Kidney epithelial cell (primary cell): ENCODE measurements around the gene TNNT2. TPM values are rescaled to one million over a fixed set of nuclear protein-coding genes. Genes with fewer than 3 reads are reported as not detected.

ENCODE experiments used
- DNase-seq: peaks from one replicate; pipeline ENCODE4 v3.0.0-alpha.2; 2010; ENCODE audit warnings: low read depth
- H3K27me3 ChIP-seq: 2 replicates; pipeline ENCODE4 v1.6.0; 2011; ENCODE audit warnings: low read length; ENCODE audit not compliant: control insufficient read depth, insufficient read depth
- H3K36me3 ChIP-seq: 2 replicates; pipeline ENCODE4 v1.5.1; 2011; ENCODE audit warnings: low read length; ENCODE audit not compliant: control insufficient read depth, insufficient read depth
- H3K4me3 ChIP-seq: 2 replicates; pipeline ENCODE4 v1.5.1; 2011; ENCODE audit warnings: low read depth, mild to moderate bottlenecking, control low read depth, low read length
- total RNA-seq: library from RNA; depleted of rRNA; stranded (reverse); fragments of >200 nt; gene quantifications from 2 replicates; pipeline ENCODE4 v1.2.3, GENCODE V29; 2015
- TF ChIP-seq, protein P1 (sequence below): IDR thresholded peaks from 2 replicates; pipeline ENCODE4 v1.5.1; 2011; ENCODE audit warnings: mild to moderate bottlenecking, moderate library complexity, low read length, control low read depth, inconsistent platforms; ENCODE audit not compliant: insufficient read depth, poor library complexity, severe bottlenecking

The TNNT2 gene
- total RNA-seq, 1 donor from 2014 or later, result 0.08 TPM

DNA sequence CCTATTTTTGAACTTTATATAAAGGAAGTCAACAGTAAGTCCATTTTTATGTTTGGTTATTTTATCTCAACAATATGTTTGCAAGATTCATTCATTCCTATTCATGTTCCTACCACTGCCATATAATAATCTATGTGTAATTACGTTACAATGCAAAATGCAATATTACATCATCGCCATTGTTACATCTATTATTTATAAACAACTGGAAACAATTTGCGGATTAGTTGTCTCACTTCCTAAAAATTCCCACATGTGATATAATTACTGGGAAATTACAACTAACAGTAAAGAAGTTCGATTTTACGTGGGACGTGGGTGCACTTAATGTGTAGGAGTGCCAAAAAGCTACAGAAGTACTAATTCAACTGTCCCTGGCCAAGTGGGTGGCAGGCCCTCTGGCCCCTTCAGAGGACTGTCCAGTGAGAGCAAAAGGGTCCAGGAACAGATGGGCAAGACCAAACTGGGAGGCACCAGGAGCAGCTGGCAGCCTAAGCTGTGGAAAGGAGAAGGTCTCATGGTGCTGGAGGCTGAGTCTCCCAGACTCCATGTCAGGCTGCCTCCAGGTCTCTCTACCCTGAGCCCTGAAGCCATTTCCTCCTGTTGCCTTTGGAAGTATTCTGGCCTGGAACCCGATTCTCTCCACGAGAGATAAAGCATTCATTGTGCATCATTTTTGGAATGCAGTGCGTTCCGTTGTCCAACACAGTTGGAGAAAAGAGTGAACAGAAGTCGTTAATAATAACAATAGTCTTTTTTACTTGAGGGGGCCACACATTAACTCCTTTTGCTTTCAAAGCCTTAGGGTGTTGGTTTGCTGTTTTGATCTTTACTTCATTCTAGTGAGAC is 42.9 kb downstream of the TNNT2 start:
- TF ChIP-seq, protein P1, sequence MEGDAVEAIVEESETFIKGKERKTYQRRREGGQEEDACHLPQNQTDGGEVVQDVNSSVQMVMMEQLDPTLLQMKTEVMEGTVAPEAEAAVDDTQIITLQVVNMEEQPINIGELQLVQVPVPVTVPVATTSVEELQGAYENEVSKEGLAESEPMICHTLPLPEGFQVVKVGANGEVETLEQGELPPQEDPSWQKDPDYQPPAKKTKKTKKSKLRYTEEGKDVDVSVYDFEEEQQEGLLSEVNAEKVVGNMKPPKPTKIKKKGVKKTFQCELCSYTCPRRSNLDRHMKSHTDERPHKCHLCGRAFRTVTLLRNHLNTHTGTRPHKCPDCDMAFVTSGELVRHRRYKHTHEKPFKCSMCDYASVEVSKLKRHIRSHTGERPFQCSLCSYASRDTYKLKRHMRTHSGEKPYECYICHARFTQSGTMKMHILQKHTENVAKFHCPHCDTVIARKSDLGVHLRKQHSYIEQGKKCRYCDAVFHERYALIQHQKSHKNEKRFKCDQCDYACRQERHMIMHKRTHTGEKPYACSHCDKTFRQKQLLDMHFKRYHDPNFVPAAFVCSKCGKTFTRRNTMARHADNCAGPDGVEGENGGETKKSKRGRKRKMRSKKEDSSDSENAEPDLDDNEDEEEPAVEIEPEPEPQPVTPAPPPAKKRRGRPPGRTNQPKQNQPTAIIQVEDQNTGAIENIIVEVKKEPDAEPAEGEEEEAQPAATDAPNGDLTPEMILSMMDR, result no peak
- H3K27me3 ChIP-seq, result peaks cover 5% of the 10 kb centered on the region
- H3K4me3 ChIP-seq, result no peak overlapping the region
- H3K36me3 ChIP-seq, result no peaks in the 10 kb centered on the region
- DNase-seq, result no peak

DNA sequence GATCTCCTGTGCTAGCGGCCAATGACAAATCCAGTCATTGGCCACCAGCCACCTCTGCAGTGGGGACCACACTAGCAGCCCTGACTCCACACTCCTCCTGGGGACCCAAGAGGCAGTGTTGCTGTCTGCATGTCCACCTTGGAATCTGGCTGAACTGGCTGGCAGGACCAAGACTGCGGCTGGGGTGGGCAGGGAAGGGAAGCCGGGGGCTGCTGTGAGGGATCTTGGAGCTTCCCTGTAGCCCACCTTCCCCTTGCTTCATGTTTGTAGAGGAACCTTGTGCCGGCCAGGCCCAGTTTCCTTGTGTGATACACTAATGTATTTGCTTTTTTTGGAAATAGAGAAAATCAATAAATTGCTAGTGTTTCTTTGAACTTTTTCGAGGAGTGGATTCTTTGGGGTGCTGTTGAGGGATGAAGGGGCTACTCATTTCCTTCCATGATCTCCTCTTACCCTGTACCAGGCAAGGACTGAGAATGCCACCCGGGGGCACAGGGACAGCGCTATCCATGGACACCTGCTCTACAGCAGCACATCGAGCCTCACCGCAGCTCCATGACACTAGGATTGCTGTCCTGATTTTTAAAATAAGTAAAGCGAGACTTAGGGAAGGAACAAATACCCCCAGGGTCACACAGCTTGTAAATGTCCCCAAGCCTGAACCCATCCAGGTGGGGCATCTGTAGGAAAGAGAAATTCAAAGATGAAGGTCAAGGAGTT is 44.7 kb downstream of the TNNT2 start:
- H3K27me3 ChIP-seq, result peaks cover 5% of the 10 kb centered on the region
- no peak for DNase-seq
- H3K36me3 ChIP-seq, result no peaks in the 10 kb centered on the region
- TF ChIP-seq, protein P1, result no peak
- H3K4me3 ChIP-seq, result no peak overlapping the region

DNA sequence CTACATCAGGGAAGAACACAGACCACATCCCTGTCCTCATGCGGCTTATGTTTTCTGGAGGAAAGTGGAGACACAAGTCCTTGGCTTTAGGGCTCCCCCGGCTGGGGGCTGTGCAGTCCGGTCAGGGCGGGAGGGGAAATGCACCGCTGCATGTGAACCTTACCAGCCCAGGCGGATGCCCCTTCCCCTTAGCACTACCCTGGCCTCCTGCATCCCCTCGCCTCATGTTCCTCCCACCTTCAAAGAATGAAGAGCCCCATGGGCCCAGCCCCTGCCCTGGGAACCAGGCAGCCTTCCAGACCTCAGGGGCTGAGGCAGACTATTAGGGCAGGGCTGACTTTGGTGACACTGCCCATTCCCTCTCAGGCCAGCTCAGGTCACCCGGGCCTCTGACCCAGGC is 45.5 kb downstream of the TNNT2 start:
- Histone ChIP-seq H3K27me3 (peaks cover 5% of the 10 kb centered on the region), H3K4me3 (no peak overlapping the region), H3K36me3 (no peaks in the 10 kb centered on the region)
- DNase-seq, result no peak
- TF ChIP-seq, protein P1, result no peak

DNA sequence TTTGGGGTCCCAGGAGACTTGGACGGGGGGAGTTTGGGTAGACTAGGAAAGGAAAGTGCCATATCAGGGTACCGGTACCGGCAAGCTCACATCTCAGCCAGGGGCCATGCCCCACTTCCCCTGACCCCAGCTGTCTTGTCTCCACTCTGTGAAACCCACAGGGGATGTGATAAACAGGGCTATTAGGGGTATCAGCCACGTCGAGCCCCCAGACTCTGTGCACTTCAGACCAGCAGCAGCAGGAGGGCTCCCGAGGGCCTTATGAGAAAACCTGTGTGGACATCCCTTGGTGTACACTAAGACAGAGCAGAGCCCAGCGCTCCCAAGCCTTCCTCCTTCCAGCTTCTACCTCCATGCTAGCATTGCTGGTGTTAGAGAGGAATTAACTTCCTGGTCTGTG is 46.3 kb downstream of the TNNT2 start:
- Histone ChIP-seq H3K36me3 (no peaks in the 10 kb centered on the region), H3K4me3 (no peak overlapping the region), H3K27me3 (peaks cover 4% of the 10 kb centered on the region)
- DNase-seq, result no peak
- TF ChIP-seq, protein P1, result no peak

DNA sequence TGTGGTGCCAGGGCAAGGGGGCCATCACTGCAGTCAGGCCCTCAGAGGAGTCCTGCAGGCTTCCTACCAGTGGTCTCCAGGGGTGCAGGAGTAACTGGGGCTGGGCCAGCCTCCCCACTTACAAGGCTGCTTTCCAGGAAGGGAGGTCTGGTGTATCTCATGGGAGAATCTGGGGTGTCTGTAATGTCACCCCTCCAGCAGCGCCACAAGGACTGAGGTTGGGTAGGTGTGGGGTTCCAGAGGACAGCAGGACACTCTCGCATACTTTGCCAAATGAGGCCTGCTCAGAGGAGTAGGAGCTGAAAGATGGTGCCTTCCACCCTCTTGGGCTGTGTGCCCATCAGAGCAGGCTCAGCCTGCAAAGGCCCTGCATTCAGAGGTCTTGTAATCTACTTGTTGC is 46.9 kb downstream of the TNNT2 start:
- H3K4me3 ChIP-seq, result no peak overlapping the region
- peaks cover 6% of the 10 kb centered on the region for H3K27me3 ChIP-seq
- no peak for DNase-seq
- H3K36me3 ChIP-seq, result no peaks in the 10 kb centered on the region
- TF ChIP-seq, protein P1, result no peak
